Left cardiac atrium (tissue), 4 donors: ENCODE results near the gene ELFN1. TPM values are rescaled to one million over a fixed set of nuclear protein-coding genes. Genes with fewer than 3 reads are reported as not detected.

Experiments
- ATAC-seq, 2 donors: fragments of 200-7000 bp; cut with Tn5 transposase; one replicate each; pipeline ENCODE4 v1.9.1; 2020; ENCODE audit warnings: mild to moderate bottlenecking in 2 of 2, moderate library complexity in 2 of 2
- DNase-seq: peaks from one replicate; pipeline ENCODE4 v3.0.0-alpha.2; 2020
- intact Hi-C, 2 donors: fragments of 100-400 bp; cut with DNase I; formaldehyde crosslinking; loops; one replicate each; pipeline versions ENCODE4 v1.14.1 to v1.15.1; 2022 to 2023
- long read RNA-seq: library from polyadenylated mRNA; unstranded; transcript quantifications from one replicate; pipeline ENCODE4 v2.0.0, GENCODE V29; 2021
- total RNA-seq, 2 donors: library from RNA; stranded (reverse); fragmentation: NEBNext Ultra II Directional; extraction: Animal tissue kit (Norgen Biotek cat#: 25700); gene quantifications; one replicate each; pipeline ENCODE4 v1.2.1, GENCODE V29; 2021
- donor health status: DM: no; HTN: yes; CAD: no.
- donor health status: DM: no; HTN: yes; CAD: no; lungs with severe emphysema.
- donor health status: DM: yes; HTN: yes; CAD: no.
- donor health status: Dilated cardiomyopathy.

The ELFN1 gene
- 1 to 10 TPM; 6.0 to 9.5 TPM for total RNA-seq
- long read RNA-seq, partial matches to known transcripts, result 0 of 10 reads
- long read RNA-seq, other reads (novel, unspliced or antisense), result 10 of 10 reads

DNA sequence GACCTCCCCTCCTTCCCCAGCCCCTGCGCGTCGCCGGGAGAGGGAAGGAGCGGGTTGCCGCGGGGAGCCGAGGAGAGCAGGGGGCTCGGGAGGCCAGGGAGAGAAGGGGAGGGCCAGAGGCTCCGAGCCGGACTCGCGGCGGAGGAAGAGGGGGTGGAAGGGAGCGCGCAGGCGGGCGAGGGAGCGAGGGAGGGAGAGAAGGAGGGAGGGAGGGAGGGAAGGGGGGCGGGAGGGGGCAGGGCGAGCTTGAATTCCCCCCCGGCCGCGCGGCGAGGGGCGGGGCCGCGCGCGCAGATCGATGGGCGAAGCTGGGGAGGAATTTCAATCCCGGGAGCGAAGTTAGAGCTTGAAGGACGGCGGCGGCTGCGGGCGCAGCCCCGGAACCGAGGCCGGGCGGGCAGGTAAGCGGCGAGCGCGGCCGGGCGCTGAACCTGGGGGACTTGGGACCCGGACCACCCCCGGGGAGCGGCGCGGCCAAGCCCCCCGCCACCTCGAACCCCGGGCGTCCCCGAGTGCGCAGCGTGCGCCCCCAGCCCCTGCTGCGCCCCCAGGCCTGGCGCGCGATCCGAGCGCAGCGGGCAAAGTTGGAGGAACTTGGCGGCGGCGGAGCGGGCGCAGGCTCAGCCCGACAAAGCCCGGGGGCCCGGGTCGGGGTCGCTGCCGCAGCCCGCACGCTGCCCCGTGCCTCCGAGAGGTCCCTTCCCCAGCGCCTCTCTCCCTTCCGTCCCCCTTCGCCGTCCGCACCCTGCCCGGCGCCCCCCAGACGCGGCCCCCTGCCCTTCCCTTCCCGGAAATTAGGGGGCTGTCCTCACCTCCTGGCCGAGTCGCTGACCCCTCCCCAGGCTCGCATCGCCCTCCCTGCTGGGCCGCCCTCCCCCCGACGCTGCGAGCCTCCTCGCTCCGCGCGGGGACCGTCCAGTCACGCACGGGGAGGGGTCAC is at the start of gene ELFN1:
ELFN1 (plus strand) TSS at position 324 of the 940 bp plus-strand sequence. CDS start 74,320 bp downstream, outside the sequence.
- peak in 1 of 2 donors; percentile 24 for ATAC-seq
- DNase-seq, result peak; percentile 24
- intact Hi-C loops, result loop anchor here (10.0 kb wide), 3 partner anchors 85 to 535 kb away; no protein-coding TSS in a partner anchor

DNA sequence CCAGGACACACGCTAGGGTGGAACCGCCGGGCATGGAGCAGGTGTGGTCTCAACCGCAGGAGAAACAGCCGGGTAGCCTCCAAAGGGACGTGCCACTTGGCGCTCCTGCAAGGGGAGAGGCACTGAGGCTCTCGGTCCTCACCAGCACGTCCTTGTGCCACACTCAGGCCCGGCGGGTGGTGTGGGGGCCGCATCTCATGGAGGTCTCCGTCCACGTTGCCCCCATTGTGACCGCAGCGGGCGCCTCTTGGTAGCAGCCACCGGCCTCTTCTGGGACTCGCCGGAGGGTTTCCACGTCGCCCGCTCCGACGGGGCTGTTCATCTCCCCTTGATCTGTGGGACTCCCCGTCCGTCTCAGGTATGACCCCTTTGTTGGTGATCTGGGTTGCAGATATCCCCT is 49.2 kb upstream of the ELFN1 start:
- ATAC-seq (no peak), DNase-seq (no peak)
- intact Hi-C loops, result no loop called here

DNA sequence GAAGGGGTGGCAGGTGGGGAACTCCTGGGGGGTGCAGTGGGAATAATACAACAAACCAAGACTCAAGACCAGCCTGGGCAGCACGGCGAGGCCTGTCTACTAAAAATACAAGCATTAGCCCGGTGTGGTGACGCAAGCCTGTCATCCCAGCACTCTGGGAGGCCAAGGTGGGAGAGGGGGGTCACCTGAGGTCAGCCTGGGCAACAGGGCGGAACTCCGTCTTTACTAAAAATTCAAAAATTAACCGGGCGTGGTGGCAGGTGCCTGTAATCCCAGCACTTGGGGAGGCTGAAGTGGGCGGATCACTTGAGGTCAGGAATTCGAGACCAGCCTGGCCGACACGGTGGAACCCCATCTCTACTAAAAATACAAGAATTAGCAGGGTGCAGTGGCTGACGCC is 48.4 kb upstream of the ELFN1 start:
- DNase-seq, result no peak
- intact Hi-C loops, result no loop called here
- ATAC-seq, result no peak

DNA sequence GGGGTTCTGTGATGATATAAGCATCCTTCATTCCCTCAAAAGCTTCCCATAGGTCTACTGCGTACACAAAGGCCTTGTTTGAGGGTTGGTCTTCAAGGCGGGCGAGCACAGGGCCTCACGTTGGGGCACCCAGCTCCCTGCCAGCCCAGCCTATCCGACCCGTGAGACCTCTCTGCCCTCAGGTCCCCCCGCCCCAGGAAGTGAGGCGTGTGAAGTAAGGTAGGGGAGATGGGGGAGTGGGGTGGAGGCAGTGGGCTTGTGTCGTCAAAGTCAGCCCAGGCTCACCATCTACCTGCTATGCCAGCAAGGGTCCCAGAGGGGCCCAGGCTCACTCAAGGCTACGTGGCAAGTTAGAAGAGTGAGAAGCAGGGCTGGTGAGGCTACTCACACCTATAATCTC is 47.6 kb upstream of the ELFN1 start:
- no peak for DNase-seq
- no peak for ATAC-seq
- intact Hi-C loops, result no loop called here

DNA sequence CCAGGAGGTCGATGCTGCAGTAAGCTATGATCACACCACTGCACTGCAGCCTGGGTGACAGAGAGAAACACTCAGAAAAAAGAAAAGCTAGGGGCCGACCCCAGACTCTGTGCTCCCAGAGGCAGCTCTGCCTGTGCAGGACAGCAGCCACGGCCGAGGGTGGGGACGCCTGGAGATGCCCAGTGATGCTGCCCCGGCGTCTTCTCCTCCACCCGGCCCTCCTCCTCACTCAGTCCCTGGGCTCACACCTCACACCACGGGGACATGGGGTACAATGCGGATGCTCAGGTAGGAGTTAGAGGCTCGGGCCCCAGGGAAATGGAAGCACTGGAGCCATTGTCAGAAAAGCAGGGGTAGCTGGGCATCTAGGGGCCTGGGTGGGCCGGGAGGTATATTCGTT is 46.3 kb upstream of the ELFN1 start:
- intact Hi-C loops, result no loop called here
- no peak for DNase-seq
- no peak for ATAC-seq

DNA sequence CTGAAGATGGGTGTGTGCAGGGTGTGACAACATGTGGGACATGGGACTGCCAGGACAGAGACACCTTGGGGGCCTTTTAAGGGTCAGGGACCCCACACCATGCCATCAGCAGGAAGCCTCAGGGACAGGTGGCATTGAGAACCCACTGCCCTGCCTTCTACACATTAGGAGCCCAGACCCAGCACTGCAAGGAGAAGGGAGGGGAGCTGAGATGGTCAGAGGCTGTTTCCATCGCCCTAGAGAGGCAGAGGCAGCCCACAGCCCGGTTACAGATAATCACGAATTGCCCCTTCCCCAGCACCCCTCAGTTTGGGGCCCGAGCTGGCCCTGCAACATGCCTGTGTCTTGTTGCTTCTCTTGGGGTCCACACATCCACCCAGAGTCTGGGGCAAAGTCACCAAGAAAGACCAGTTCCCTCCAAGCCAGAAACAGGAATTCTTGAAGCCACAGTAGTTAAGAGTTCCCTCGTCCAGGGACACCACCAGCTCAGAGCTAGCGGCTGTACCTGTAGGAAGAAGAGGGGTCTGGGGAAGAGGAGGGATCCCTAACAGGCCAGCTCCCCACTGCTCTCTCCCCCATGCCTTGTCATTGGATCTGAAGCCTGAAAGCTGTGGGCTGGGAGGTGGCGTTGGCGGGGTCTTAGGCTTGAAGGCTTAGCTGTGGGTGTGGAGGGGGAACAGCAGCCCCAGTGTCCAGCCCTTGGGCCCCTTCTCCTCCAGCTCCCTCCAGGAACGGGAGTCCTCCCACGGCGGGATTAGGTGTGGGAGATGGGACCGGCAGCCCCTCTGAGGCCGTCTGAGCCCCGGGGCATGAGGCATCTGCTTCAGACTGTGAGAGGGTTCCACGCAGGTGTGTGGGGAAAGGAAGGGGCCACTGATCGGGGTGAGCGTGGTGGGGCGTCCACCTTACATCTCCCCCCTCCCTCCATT is 44.8 kb upstream of the ELFN1 start:
- ATAC-seq (no peak), DNase-seq (no peak)
- intact Hi-C loops, result no loop called here

DNA sequence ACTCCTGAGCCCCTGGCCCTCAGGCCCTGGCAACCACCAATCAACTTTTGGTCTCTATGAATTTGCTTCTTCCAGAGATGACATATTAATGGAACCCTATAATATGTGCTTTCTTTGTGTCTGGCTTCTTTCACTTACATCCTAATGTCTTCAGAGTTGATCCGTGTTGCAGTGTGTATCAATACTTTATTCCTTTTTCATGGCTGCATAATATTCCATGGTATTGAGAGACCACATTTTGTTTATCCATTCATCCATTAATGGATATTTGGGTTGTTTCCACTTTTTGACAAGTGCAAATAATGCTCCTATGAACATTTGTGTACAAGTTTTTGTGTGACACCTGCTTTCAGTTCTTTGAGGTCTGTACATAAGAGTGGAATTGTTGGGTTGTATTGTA is 43.3 kb upstream of the ELFN1 start:
- intact Hi-C loops, result no loop called here
- DNase-seq, result no peak

DNA sequence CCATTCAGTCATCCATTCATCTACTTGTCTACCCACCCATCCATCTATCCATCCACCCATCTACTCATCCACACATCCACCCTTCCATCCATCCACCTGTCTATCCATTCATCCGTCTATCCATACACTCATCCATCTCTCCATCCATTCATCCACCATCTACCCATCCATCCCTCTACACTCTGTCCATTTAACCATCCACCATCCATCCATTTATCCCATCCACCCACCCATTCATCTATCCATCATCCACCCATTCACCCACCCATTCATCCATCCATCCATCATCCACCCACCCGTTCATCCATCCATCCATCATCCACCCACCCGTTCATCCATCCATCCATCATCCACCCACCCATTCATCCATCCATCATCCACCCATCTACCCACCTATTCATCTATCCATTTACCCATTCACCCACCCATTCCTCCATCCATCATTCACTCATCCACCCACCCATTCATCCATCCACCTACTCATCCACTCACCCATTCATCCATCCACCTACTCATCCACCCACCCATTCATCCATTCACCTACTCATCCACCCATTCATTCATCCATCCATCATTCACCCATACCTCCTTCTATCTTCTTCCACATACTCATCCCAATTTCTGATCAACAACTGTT is 39.3 kb upstream of the ELFN1 start:
- ATAC-seq (no peak), DNase-seq (no peak)
- intact Hi-C loops, result no loop called here

More for the DNA sequence above, 43.3 kb upstream of the ELFN1 start:
- ATAC-seq, result no peak

DNA sequence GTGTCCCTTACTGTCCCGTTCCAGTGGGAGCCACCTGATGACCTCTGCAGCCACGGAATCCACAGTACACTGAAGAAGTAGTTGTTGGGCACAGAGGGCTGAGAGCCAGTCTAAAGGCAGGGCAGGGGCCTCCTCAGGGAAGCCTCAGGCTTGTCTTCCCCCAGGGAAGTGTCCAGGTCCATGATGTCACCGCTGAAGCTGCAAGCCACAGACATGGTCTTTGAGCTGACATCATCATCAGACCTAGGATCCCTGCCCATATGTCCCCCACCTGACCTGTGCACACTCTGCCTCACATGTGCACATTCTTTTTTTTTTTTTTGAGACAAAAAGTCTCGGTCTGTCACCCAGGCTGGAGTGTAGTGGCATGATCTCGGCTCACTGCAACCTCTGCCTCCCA is 38.4 kb upstream of the ELFN1 start:
- DNase-seq (no peak), ATAC-seq (no peak)
- intact Hi-C loops, result no loop called here

DNA sequence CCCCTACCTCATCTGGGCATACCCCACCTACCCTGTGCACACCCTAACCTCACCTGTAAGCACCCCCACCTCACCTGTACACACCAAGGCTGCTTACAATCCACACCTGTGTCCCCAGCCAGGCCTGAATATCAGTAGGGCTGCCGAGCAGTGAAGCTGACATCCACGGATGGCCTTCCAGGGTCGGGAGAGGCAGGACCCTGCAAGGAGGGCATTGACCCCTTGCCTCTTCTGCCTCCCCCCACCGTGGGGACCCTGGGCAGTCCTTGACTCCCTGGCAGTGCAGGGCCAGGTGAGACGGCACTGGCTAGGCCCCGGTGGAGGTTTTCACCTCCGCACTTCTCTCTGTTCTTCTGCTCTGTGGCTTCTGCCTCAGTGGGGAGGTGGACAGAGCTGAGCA is 37.6 kb upstream of the ELFN1 start:
- ATAC-seq (no peak), DNase-seq (no peak)
- intact Hi-C loops, result no loop called here

DNA sequence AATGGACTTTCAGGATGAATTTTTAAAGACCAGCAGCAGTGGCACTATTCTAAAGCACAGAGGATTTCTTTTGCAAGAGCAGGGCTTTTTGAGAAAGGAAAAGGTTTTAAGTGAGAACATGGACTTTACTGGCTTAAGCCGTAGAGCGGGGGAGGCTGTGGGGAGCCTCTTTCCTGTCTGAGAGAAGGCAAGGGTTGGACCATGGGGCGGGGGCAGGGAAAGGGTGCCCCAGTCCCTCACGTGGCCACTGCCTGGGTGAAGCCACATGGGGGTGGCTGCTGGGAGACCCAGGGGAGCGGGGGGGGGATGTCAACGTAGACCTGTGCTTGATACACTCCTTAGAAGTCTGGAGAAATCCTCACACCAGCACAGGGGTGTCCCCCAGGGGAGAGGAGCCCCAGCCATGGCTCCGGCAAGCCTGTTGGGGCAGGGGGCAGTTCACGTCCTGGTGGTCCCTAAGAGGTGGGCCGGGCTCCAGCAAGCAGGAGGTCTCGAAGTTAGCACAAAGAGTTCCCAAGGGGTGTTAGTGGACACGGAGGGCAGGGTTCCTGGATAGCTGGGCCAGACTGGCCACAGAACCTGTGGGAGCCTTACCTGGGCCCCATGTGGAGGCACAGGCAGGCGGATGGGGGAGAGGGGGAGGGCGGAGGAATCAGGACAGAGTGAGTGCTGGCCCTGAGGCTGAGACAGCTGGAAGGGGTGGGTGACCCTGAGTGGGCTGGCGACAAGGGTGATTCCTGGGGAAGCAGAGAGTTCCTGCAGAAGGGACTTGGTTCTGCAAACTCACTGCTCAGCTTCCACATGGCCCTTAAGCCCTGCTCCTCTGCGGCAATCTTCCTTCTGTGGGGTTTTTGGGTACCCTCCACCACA is 36.9 kb upstream of the ELFN1 start:
- ATAC-seq, result no peak
- intact Hi-C loops, result no loop called here
- DNase-seq, result no peak

DNA sequence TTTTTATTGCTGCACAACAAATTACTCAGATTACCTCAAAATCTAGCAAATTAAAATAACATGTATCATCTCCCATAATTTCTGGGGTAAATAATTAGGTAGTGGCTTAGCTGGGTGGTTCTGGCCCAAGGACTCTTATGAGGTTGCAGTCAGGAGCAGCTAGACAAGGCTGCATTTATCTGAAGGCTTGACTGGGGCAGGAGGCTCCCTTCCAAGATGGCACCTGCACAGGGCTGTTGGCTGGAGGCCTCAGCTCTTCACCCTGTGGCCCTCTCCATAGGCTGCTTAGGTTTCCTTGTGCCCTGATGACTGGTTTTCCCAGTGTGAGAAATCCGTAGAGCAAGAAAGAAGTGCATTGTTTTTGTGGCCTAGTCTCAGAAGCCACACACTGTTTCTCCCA is 34.7 kb upstream of the ELFN1 start:
- DNase-seq, result no peak
- intact Hi-C loops, result no loop called here
- no peak for ATAC-seq

DNA sequence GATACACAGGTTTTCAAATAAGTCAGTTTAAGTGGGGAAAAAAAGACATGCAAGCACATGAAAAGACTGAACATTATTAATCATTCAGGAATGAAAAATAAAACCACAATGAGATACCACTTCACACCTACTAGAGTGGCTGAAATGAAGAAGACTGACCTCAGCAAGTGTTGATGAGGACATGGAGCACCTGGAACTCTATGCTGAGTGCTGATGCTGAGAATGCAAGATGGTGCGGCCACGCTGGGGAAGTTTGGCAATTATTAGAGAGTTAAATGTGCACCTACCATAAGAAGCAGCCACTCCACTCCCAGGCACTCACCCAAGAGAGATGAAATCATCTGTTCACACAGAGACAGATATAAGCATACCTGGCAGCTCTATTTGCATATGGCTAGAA is 32.9 kb upstream of the ELFN1 start:
- DNase-seq (no peak), ATAC-seq (no peak)
- intact Hi-C loops, result no loop called here

DNA sequence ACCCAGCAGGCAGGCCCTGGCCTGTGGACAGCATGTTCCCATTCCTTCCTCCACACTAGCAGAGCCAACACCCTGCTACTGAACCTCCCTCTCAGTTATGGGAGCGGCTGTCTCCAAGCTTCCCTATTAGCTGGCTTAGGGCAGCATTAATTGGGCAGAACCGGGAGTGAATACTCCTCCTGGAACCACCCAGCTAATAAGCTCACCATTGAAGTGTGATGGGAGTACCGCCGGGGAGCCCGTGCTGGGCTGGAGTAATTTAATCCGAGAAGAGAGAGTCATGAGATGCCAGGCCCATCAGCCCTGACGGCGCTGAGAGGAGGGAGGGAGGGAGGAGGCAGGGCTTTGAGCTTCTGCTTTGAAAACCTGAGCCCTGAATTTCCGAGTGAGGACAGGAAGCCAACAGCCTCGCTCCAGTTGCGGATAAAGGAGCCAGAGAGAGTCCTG is 31.8 kb upstream of the ELFN1 start:
- peak; percentile 15 to 54 for ATAC-seq

DNA sequence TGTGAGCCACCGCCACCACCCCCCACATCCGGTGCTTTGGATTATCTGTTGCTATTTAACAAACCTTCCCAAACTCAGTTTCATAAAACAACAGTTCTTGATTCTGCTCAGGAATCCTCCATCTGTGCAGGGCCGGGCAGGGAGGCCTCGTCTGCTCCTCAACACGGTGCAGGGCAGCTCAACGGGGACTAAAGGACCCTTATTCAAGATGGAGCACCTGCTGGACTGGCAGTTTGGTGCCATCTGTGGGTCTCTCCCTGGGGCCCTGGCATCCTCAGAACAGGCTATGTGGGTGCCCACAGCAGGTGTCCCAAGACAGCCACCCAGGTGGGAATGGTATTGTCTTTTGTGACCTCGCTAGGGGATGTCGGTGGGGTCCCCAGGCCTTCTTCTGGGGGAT is 31.0 kb upstream of the ELFN1 start:
- no peak for DNase-seq
- ATAC-seq, result no peak
- intact Hi-C loops, result no loop called here

More for the DNA sequence above, 31.8 kb upstream of the ELFN1 start:
- intact Hi-C loops, result no loop called here
- no peak for DNase-seq

DNA sequence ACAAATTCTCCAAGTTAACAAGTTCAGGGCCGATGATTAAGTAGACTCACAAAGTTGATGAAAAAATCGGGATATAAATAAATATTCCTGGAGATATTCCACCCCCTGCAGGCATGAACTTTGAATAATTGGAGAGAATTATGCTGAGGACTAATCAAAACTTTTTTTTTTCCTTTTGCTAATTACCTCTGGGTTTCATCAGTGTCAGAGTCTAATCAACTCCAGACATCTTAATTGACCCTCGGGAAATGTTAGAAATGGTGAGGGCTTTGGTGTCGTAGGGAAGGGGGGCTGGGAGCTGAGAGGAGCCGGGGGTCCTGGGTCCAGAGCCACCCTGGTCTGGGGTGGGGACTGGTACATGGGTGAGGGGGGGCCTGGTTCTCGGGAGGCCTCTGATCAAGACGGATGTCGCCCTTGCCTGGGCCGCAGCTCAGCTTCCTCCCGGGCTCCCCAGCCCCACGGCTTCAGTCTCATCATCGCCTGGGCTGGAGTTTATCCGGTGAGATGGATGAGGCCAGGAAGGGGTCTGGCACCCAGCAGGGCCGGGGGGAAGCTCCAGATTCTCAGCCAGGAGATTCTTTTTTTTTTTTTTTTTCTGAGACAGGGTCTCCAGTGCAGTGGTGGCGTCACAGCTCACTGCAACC is 30.4 kb upstream of the ELFN1 start:
- DNase-seq (no peak), ATAC-seq (no peak)
- intact Hi-C loops, result no loop called here

DNA sequence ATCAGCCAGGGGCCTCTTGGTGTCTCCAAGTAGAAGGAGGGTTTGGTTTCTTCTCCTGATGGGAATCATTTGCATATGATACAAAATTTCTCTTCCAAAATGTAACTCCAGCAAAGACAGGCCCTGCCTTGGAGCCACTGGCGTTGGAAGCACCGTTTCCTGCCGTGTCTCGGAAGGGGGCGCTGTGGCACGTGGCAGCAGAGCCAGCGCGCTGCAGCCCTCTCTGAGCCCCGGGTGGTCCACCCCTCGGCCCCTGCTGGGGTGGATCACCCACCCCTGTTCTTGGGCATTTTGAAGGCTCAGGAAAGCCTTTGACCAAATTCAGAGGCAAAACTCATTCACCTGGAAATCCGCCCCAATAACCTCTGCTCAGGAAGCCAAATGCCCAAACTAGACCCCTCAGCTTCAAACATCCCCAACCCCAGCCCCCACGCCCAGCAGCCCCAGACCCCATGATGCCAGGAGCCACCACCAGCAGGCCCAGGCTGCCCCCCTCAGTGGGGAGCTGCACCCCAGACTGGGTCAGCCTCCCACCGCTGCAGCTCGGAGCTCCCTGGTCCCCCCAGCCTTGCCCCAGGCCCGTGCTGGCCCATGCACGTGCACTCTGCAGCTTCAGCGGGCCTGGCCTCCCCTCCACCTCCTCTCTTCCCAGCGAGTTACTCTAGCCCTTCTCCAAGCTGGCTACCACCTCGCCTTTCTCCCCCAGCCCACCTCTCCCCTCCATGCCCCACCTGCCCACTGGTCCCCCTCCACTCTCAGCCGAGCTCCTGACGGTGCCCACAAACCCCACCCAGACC is 29.5 kb upstream of the ELFN1 start:
- intact Hi-C loops, result no loop called here

More for the DNA sequence above, 29.5 kb upstream of the ELFN1 start:
- DNase-seq (no peak), ATAC-seq (no peak)
